GM18519 (cell line): ENCODE measurements around the gene INO80E.
"Not testable (repeated sequence)": the region's sequence is repeated elsewhere in the genome, so short reads cannot be mapped to it uniquely, and the experiment has no call there.

Experiments
- ATAC-seq: cut with Tn5 transposase; IDR thresholded peaks from one replicate; pipeline ENCODE4 v1.9.1; 2021; ENCODE audit warnings: mild to moderate bottlenecking, moderate library complexity; ENCODE audit not compliant: unreplicated experiment, low FRiP score

The INO80E gene

GRCh38 chr16:30009085-30009862 is 13.2 kb downstream of the INO80E start:
- no peak for ATAC-seq

GRCh38 chr16:30009990-30010843 is 14.2 kb downstream of the INO80E start:
- ATAC-seq = no peak

- no peak for ATAC-seq
Measured at GRCh38 chr16:30010844-30011713, 15.0 kb downstream of the INO80E start, which contains the start of gene DOC2A. Gene DOC2A, minus strand, starts transcription at chr16:30011027. Its CDS starts 805 bp downstream, at chr16:30010222.

- no peak for ATAC-seq
Measured at GRCh38 chr16:30011714-30012504, 15.9 kb downstream of the INO80E start.

- ATAC-seq = not testable (repeated sequence)
Measured at GRCh38 chr16:30012598-30012997, 16.6 kb downstream of the INO80E start.

- ATAC-seq = not testable (repeated sequence)
Measured at GRCh38 chr16:30015450-30015849, 19.4 kb downstream of the INO80E start.

- no peak for ATAC-seq
Measured at GRCh38 chr16:30016555-30017276, 20.7 kb downstream of the INO80E start.

GRCh38 chr16:30017277-30017656 is 21.2 kb downstream of the INO80E start:
- no peak for ATAC-seq

GRCh38 chr16:30017937-30018336 is 21.9 kb downstream of the INO80E start:
- not testable (repeated sequence) for ATAC-seq

GRCh38 chr16:30018731-30019158 is 22.7 kb downstream of the INO80E start:
- no peak for ATAC-seq

GRCh38 chr16:30022887-30023286 is 26.8 kb downstream of the INO80E start, which contains the start of gene C16orf92:
Gene C16orf92, plus strand, starts transcription at chr16:30023198. Its CDS starts 143 bp downstream, at chr16:30023341.
- no peak for ATAC-seq

GRCh38 chr16:30023586-30023985 is 27.5 kb downstream of the INO80E start:
- no peak for ATAC-seq

GRCh38 chr16:30024451-30024850 is 28.4 kb downstream of the INO80E start:
- no peak for ATAC-seq

GRCh38 chr16:30025156-30025555 is 29.1 kb downstream of the INO80E start:
- ATAC-seq = no peak

GRCh38 chr16:30025574-30025973 is 29.5 kb downstream of the INO80E start:
- ATAC-seq = no peak

- no peak for ATAC-seq
Measured at GRCh38 chr16:30026449-30026848, 30.4 kb downstream of the INO80E start.

GRCh38 chr16:30027588-30028437 is 31.8 kb downstream of the INO80E start:
- ATAC-seq = no peak

- no peak for ATAC-seq
Measured at GRCh38 chr16:30028438-30029076, 32.5 kb downstream of the INO80E start.
